Islet precursor cell (in vitro differentiated cells): ENCODE measurements around the gene PPP1R14C.

Experiments
- DNase-seq: peaks from one replicate; pipeline ENCODE4 v3.0.0-alpha.2; 2018

The PPP1R14C gene

GRCh38 chr6:150253489-150253888 is 110.6 kb downstream of the PPP1R14C start:
- no peak for DNase-seq

- DNase-seq: no peak
Measured at GRCh38 chr6:150254770-150255169, 111.9 kb downstream of the PPP1R14C start.

GRCh38 chr6:150255840-150256239 is 113.0 kb downstream of the PPP1R14C start:
- DNase-seq: no peak

- DNase-seq: no peak
Measured at GRCh38 chr6:150256618-150257272, 113.9 kb downstream of the PPP1R14C start.

- no peak for DNase-seq
Measured at GRCh38 chr6:150258381-150258780, 115.5 kb downstream of the PPP1R14C start.

GRCh38 chr6:150260931-150261330 is 118.1 kb downstream of the PPP1R14C start:
- no peak for DNase-seq

GRCh38 chr6:150261997-150262697 is 119.3 kb downstream of the PPP1R14C start:
- no peak for DNase-seq

GRCh38 chr6:150263765-150264404 is 121.0 kb downstream of the PPP1R14C start:
- no peak for DNase-seq

- DNase-seq: no peak
Measured at GRCh38 chr6:150266309-150266708, 123.5 kb downstream of the PPP1R14C start.

- no peak for DNase-seq
Measured at GRCh38 chr6:150266963-150267685, 124.3 kb downstream of the PPP1R14C start.

- peak; percentile 72 for DNase-seq
Measured at GRCh38 chr6:150267686-150268561, 125.1 kb downstream of the PPP1R14C start.

- no peak for DNase-seq
Measured at GRCh38 chr6:150269130-150269856, 126.4 kb downstream of the PPP1R14C start.

GRCh38 chr6:150269857-150270223 is 127.0 kb downstream of the PPP1R14C start:
- peak; percentile 99 for DNase-seq

GRCh38 chr6:150270330-150271052 is 127.6 kb downstream of the PPP1R14C start:
- no peak for DNase-seq

GRCh38 chr6:150271172-150271500 is 128.3 kb downstream of the PPP1R14C start:
- no peak for DNase-seq

GRCh38 chr6:150271501-150272263 is 128.8 kb downstream of the PPP1R14C start:
- no peak for DNase-seq

GRCh38 chr6:150272264-150272975 is 129.6 kb downstream of the PPP1R14C start:
- DNase-seq: peak; percentile 71

- DNase-seq: no peak
Measured at GRCh38 chr6:150272976-150273315, 130.1 kb downstream of the PPP1R14C start.

GRCh38 chr6:150273457-150274309 is 130.8 kb downstream of the PPP1R14C start:
- DNase-seq: no peak
